ENCODE measurements around the gene PARVA. TPM values are rescaled to one million over a fixed set of nuclear protein-coding genes. Genes with fewer than 3 reads are reported as not detected.

Gene PARVA
- total RNA-seq, 4 donors from 2014 or later: 64.0 to 164 (median 93.5) TPM

- DNase-seq (ENCODE audit: low spot score) (no peak), ATAC-seq (ENCODE audit: low FRiP score) (no peak)
- TF ChIP-seq, protein P1, sequence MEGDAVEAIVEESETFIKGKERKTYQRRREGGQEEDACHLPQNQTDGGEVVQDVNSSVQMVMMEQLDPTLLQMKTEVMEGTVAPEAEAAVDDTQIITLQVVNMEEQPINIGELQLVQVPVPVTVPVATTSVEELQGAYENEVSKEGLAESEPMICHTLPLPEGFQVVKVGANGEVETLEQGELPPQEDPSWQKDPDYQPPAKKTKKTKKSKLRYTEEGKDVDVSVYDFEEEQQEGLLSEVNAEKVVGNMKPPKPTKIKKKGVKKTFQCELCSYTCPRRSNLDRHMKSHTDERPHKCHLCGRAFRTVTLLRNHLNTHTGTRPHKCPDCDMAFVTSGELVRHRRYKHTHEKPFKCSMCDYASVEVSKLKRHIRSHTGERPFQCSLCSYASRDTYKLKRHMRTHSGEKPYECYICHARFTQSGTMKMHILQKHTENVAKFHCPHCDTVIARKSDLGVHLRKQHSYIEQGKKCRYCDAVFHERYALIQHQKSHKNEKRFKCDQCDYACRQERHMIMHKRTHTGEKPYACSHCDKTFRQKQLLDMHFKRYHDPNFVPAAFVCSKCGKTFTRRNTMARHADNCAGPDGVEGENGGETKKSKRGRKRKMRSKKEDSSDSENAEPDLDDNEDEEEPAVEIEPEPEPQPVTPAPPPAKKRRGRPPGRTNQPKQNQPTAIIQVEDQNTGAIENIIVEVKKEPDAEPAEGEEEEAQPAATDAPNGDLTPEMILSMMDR (IDR thresholded peaks at IDR 0.05): no peak
These were observed 120.1 kb downstream of the PARVA start for GRCh38 chr11:12497431-12497830.

DNA sequence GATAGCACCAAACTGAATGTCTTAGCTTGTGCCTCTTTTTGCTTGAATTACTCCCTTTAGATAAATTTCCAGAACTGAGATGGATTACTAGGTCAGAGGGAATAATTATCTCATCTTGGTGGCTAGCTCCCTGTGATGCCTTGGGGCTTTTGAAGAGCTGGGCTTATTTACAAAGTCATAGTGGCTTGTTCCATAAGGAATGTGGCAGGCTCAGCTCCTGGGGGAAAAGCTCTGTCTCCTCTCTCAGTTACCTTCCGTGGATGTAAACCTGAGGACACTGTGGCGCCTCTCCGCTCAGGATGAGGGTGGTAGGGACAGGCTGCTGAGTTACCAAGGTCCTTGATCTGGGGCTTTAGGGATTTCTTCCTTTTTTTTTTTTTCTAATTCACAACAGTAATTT is 121.7 kb downstream of the PARVA start:
- ATAC-seq (ENCODE audit: low FRiP score) (no peak), DNase-seq (ENCODE audit: low spot score) (no peak)
- TF ChIP-seq, protein P1 (IDR thresholded peaks at IDR 0.05): no peak

- DNase-seq (ENCODE audit: low spot score) (no peak), ATAC-seq (ENCODE audit: low FRiP score) (no peak)
- TF ChIP-seq, protein P1 (IDR thresholded peaks at IDR 0.05): no peak
These were observed 124.7 kb downstream of the PARVA start for GRCh38 chr11:12502046-12502445.

- no peak for ATAC-seq (ENCODE audit: low FRiP score)
These were observed 125.7 kb downstream of the PARVA start for GRCh38 chr11:12503039-12503484.

GRCh38 chr11:12503886-12504285 is 126.5 kb downstream of the PARVA start:
- TF ChIP-seq, protein P1 (IDR thresholded peaks at IDR 0.05): no peak
- ATAC-seq (ENCODE audit: low FRiP score) (no peak), DNase-seq (ENCODE audit: low spot score) (no peak)

More at GRCh38 chr11:12503039-12503484, 125.7 kb downstream of the PARVA start:
- TF ChIP-seq, protein P1 (IDR thresholded peaks at IDR 0.05): no peak
- no peak for DNase-seq (ENCODE audit: low spot score)

DNA sequence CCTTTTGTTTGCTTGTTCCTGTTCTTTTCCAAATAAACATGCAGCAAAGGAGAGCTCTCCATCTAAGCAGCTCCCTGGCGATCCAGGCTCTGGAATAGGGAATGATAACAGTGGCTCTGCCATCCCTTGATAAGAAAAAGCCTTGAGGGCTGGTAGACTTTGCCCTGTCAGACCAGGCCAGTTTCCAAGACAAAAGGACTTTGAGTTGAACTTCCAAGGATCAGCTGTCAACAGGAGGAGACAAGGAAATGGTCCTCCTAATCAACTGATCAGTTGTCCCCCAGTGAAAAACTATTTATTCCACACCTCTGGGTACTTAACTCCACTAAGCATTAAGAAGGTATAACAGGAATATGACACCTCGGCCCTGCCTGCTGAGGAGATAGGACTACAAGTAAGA is 127.8 kb downstream of the PARVA start:
- no peak for DNase-seq (ENCODE audit: low spot score)
- TF ChIP-seq, protein P1 (IDR thresholded peaks at IDR 0.05): no peak
- ATAC-seq (ENCODE audit: low FRiP score): no peak

DNA sequence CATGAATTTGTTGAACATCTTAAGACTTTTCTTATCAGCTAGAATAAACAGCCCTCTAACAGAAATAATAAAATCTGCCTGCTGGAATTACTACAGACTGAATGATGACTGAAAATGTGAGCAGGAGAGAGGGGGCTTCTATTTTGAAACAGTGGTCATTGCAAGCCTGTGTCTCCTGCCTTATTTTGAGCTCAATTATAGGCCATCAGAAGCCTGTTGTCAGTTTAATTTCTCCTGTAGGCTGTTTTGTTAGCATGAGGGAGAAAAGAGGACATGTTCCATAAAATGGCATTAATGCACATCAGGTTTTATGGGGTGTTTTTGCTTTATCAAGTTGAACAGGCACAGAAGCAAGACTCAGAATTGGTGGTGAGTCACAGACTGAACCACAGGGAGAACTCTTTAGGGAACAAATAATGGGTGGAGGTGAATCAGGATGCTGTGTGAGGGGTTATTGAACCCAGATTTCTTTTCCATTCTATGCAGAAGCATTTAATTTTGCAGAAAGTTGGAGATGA is 129.1 kb downstream of the PARVA start:
- DNase-seq (ENCODE audit: low spot score) (no peak), ATAC-seq (ENCODE audit: low FRiP score) (no peak)
- TF ChIP-seq, protein P1 (IDR thresholded peaks at IDR 0.05): no peak

Data from omental fat pad (tissue), 4 donors.